Esophagus squamous epithelium (tissue), 5 donors: ENCODE data around the gene CDC42BPB. TPM values are rescaled to one million over a fixed set of nuclear protein-coding genes. Genes with fewer than 3 reads are reported as not detected.

Source experiments
- DNase-seq: peaks from one replicate; lab custom pipeline; 2025; lab: John Stamatoyannopoulos, UW
- H3K27ac ChIP-seq, 4 donors: fragments of 200-600 bp; sonication (generic); one replicate each; pipeline ENCODE4 v1.5.1; 2016 to 2019; ENCODE audit warnings: mild to moderate bottlenecking in 1 of 4
- H3K27me3 ChIP-seq, 4 donors: fragments of 200-600 bp; sonication (generic); 1 replicate in 3 of 4; 2 replicates in 1 of 4; pipeline versions ENCODE4 v1.5.1 to v1.6.0; 2017 to 2021; ENCODE audit warnings: antibody characterized with exemption in 1 of 4
- H3K36me3 ChIP-seq, 3 donors: fragments of 200-600 bp; sonication (generic); one replicate each; pipeline ENCODE4 v1.5.1; 2016 to 2019
- H3K4me1 ChIP-seq, 3 donors: fragments of 200-600 bp; sonication (generic); one replicate each; pipeline ENCODE4 v1.5.1; 2017 to 2019
- H3K4me3 ChIP-seq, 4 donors: fragments of 200-600 bp; sonication (generic); 1 replicate in 3 of 4; 2 replicates in 1 of 4; pipeline ENCODE4 v1.5.1; 2016 to 2019; ENCODE audit warnings: mild to moderate bottlenecking in 2 of 4, moderate library complexity in 1 of 4
- H3K9me3 ChIP-seq, 3 donors: fragments of 200-600 bp; sonication (generic); one replicate each; pipeline ENCODE4 v1.5.1; 2016 to 2019
- POLR2A ChIP-seq, 4 donors: fragments of 450-650 bp; IDR thresholded peaks; one replicate each; pipeline ENCODE4 v1.6.1; 2017; ENCODE audit warnings: antibody characterized with exemption in 4 of 4, mild to moderate bottlenecking in 4 of 4, moderate library complexity in 3 of 4
- WGBS, 2 donors: methylation state at CpG; one replicate each; pipeline ENCODE4 v1.1.5; 2018; 5-methylcytosine and 5-hydroxymethylcytosine counted together
- intact Hi-C: fragments of 100-400 bp; cut with DNase I; formaldehyde crosslinking; loops from one replicate; pipeline ENCODE4 v1.15.0; 2022
- total RNA-seq, 4 donors: library from RNA; depleted of rRNA; stranded (reverse); fragments of >200 nt; gene quantifications; one replicate each; pipeline ENCODE4 v1.1.0, GENCODE V29; 2016
- TF ChIP-seq, protein P1 (sequence below), 6 experiments: fragments of 450-650 bp in 4 of 6; fragments of 200-600 bp in 2 of 6; sonication (generic) in 2 of 6; IDR thresholded peaks; one replicate each; pipeline ENCODE4 v1.5.1; 2016 to 2019; ENCODE audit warnings: antibody characterized with exemption in 6 of 6, mild to moderate bottlenecking in 4 of 6, moderate library complexity in 4 of 6
- donor health status: DM: yes; HTN: yes; CAD: no.

CDC42BPB gene
- total RNA-seq, 4 donors from 2014 or later: 43.7 to 98.2 (median 81.2) TPM

DNA sequence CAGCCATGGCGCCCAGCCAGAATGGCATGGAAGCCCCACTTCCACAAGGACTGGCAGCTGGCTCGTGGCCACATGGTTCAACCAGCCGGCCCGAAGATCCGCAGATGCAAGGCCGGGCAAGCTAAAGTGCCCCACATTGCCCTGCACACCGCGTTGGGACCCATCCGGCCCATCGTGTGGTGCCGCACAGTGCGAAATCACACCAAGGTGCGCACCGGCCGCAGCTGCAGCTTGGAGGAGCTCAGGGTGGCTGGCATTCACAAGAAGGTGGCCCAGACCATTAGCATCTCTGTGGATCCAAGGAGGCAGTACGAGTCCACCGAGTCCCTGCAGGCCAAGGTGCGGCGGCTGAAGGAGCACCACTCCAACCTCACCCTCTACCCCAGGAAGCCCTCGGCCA lies 15.9 kb downstream of the CDC42BPB start:
- H3K4me1 ChIP-seq: peaks cover 11 to 34% (median 18%) of the 10 kb centered on the region in 3 donors
- 91 to 96% methylated on average over 8 to 10 of the region's 20 CpGs for WGBS, 2 donors
- H3K4me3 ChIP-seq: no peak overlapping the region
- no peak overlapping the region for H3K27ac ChIP-seq
- TF ChIP-seq, protein P1, sequence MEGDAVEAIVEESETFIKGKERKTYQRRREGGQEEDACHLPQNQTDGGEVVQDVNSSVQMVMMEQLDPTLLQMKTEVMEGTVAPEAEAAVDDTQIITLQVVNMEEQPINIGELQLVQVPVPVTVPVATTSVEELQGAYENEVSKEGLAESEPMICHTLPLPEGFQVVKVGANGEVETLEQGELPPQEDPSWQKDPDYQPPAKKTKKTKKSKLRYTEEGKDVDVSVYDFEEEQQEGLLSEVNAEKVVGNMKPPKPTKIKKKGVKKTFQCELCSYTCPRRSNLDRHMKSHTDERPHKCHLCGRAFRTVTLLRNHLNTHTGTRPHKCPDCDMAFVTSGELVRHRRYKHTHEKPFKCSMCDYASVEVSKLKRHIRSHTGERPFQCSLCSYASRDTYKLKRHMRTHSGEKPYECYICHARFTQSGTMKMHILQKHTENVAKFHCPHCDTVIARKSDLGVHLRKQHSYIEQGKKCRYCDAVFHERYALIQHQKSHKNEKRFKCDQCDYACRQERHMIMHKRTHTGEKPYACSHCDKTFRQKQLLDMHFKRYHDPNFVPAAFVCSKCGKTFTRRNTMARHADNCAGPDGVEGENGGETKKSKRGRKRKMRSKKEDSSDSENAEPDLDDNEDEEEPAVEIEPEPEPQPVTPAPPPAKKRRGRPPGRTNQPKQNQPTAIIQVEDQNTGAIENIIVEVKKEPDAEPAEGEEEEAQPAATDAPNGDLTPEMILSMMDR (IDR thresholded peaks at IDR 0.05): no peak
- no peak for TF ChIP-seq POLR2A (IDR thresholded peaks at IDR 0.05)
- H3K36me3 ChIP-seq: peaks cover 0 to 21% (median 0%) of the 10 kb centered on the region in 3 donors
- no peaks in the 10 kb centered on the region for H3K9me3 ChIP-seq
- no peaks in the 10 kb centered on the region for H3K27me3 ChIP-seq
- intact Hi-C loops: no loop called here
- no peak for DNase-seq

DNA sequence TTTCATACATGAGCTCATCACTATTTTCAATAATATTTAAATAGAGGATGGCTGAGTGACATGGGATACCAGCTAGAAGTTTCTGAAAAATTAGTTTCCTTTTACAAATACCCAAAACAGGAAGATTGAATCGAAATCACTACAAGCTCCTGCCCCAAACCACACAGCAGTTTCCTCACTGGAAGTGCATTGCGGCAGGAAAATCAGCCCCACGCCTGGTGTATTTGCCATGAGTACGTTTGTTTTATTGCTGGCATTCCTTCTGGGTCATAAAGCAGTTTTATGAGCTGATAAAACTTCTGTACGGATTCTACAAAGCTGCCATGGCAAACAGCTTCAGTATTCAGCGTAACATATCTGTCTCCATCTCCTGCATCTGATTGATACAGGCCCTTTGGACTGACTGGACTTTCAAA lies 23.7 kb downstream of the CDC42BPB start:
- H3K4me1 ChIP-seq: peaks cover 0 to 44% (median 11%) of the 10 kb centered on the region in 3 donors
- no peak for TF ChIP-seq POLR2A (IDR thresholded peaks at IDR 0.05)
- TF ChIP-seq, protein P1 (IDR thresholded peaks at IDR 0.05): no peak
- no peak overlapping the region for H3K27ac ChIP-seq
- H3K4me3 ChIP-seq: no peak overlapping the region
- no peaks in the 10 kb centered on the region for H3K36me3 ChIP-seq
- no peak for DNase-seq
- WGBS, 2 donors: 62 to 65% methylated on average over 6 of the region's 6 CpGs
- H3K9me3 ChIP-seq: no peaks in the 10 kb centered on the region
- intact Hi-C loops: no loop called here
- no peaks in the 10 kb centered on the region for H3K27me3 ChIP-seq

DNA sequence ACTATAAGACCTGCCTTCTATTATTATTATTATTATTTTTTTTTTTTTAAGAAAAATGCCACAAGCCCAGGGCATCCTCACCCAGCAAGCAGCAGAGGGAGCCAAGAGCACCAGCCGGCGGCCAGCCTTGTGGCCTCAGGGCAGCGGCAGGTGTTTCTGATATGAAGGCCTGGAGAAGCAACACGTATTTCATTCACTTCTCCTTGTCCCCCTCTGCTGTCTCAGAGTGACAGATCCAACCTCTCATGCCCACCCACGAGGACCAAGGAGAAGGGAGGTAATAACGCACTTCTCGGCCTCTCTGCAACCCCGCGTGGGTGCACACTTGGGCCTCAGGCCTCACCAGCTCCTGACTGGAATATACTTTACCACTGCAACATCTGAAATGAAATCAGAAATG lies 25.4 kb downstream of the CDC42BPB start:
- no peaks in the 10 kb centered on the region for H3K36me3 ChIP-seq
- H3K4me3 ChIP-seq: no peak overlapping the region
- no peaks in the 10 kb centered on the region for H3K27me3 ChIP-seq
- H3K9me3 ChIP-seq: no peaks in the 10 kb centered on the region
- DNase-seq: no peak
- 73 to 76% methylated on average over 9 of the region's 9 CpGs for WGBS, 2 donors
- intact Hi-C loops: no loop called here
- H3K4me1 ChIP-seq: peaks cover 0 to 61% (median 19%) of the 10 kb centered on the region in 3 donors
- TF ChIP-seq, protein P1 (IDR thresholded peaks at IDR 0.05): no peak
- TF ChIP-seq POLR2A (IDR thresholded peaks at IDR 0.05): no peak
- H3K27ac ChIP-seq: peak overlapping the region in 2 of 4 donors; percentile 29 to 66

DNA sequence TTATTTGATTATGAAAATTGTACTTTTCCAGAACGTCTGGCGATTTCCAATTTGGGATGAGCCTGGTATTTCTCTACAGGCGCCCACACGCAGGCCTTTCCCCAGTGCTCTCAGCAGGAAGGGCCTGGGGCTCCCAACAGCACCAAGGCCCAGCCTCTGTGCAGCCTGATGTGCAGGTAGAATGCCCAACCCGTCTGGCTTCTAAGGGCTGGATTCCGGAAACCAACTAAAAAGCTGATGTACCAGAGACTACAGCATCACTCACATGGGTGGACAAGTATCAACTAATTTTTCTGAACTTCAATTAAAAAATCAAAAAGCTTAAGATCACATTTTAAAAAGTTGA lies 25.8 kb downstream of the CDC42BPB start:
- H3K9me3 ChIP-seq: no peaks in the 10 kb centered on the region
- no peak for DNase-seq
- TF ChIP-seq, protein P1 (IDR thresholded peaks at IDR 0.05): no peak
- TF ChIP-seq POLR2A (IDR thresholded peaks at IDR 0.05): no peak
- H3K27me3 ChIP-seq: no peaks in the 10 kb centered on the region
- no peak overlapping the region for H3K4me3 ChIP-seq
- WGBS, 2 donors: 28 to 51% methylated on average over 6 of the region's 6 CpGs
- no peaks in the 10 kb centered on the region for H3K36me3 ChIP-seq
- H3K4me1 ChIP-seq: peaks cover 0 to 65% (median 19%) of the 10 kb centered on the region in 3 donors
- peak overlapping the region in 3 of 4 donors; percentile 22 to 66 (median 29) for H3K27ac ChIP-seq
- intact Hi-C loops: no loop called here

DNA sequence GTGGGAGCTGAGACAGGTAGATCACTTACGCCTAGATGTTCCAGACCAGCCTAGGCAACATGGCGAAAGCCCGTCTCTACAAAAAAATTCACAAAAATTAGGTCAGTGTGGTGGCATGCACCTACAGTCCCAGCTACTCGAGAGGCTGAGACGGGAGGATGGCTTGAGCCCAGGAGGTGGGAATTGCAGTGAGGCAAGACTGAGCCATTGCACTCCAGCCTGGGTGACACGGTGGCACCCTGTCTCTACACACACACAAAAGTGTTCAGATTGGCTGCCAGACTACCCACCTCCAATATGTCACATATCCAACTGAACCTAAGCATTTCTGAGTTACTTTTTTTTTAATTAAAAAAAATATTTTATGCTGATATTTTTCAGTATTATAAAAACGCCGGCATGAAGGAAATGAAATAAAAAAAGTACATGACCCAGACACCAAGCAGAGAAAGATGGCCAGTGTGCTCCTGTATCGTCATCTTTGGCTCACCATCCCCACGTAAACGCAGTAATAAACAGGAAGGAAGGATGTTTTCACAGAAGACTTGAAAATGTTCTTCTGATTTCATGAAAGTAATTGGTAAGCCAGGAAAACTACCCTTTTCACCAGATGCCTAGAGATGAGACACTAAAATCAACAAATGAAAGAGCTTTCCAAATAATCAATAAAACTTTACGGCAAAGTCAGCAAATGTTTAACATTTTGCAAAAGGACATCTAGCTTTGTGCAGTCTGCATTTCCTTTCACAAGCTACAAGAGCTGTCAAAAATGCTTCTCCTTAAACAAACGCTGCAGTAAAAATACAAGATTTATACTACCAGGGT lies 26.4 kb downstream of the CDC42BPB start:
- intact Hi-C loops: no loop called here
- DNase-seq: no peak
- no peak overlapping the region for H3K4me3 ChIP-seq
- H3K27ac ChIP-seq: peak overlapping the region in 3 of 4 donors; percentile 22 to 66 (median 29)
- H3K9me3 ChIP-seq: no peaks in the 10 kb centered on the region
- H3K4me1 ChIP-seq: peaks cover 0 to 71% (median 20%) of the 10 kb centered on the region in 3 donors
- TF ChIP-seq, protein P1 (IDR thresholded peaks at IDR 0.05): no peak
- no peak for TF ChIP-seq POLR2A (IDR thresholded peaks at IDR 0.05)
- no peaks in the 10 kb centered on the region for H3K27me3 ChIP-seq
- H3K36me3 ChIP-seq: no peaks in the 10 kb centered on the region
- 58 to 73% methylated on average over 9 to 13 of the region's 13 CpGs for WGBS, 2 donors
